Ishikawa (cell line): ENCODE data around the gene TRPM1.

Experiments used
- CEBPB ChIP-seq: IDR thresholded peaks from 2 replicates; pipeline ENCODE4 v1.6.1; 2012
- CREB1 ChIP-seq: IDR thresholded peaks from 2 replicates; pipeline ENCODE4 v1.6.1; 2012; ENCODE audit warnings: low read depth
- EGR1 ChIP-seq: IDR thresholded peaks from 2 replicates; pipeline ENCODE4 v1.6.1; 2012
- EP300 ChIP-seq: IDR thresholded peaks from 2 replicates; pipeline ENCODE4 v1.6.1; 2012; ENCODE audit warnings: borderline replicate concordance
- FOXM1 ChIP-seq: IDR thresholded peaks from 2 replicates; pipeline ENCODE4 v1.6.1; 2012; ENCODE audit warnings: low read depth, borderline replicate concordance
- MAX ChIP-seq: IDR thresholded peaks from 2 replicates; pipeline ENCODE4 v1.6.1; 2012
- NFIC ChIP-seq: IDR thresholded peaks from 2 replicates; pipeline ENCODE4 v1.6.1; 2012
- RAD21 ChIP-seq: IDR thresholded peaks from 2 replicates; pipeline ENCODE4 v1.6.1; 2012; ENCODE audit warnings: low read depth
- TAF1 ChIP-seq: IDR thresholded peaks from 2 replicates; pipeline ENCODE4 v1.6.1; 2012; ENCODE audit warnings: low read depth, mild to moderate bottlenecking
- TCF12 ChIP-seq: IDR thresholded peaks from 2 replicates; pipeline ENCODE4 v1.6.1; 2012; ENCODE audit warnings: low read depth
- TEAD4 ChIP-seq: IDR thresholded peaks from 2 replicates; pipeline ENCODE4 v1.6.1; 2012
- YY1 ChIP-seq: IDR thresholded peaks from 2 replicates; pipeline ENCODE4 v1.6.1; 2012; ENCODE audit warnings: low read depth
- ZBTB7A ChIP-seq: IDR thresholded peaks from 2 replicates; pipeline ENCODE4 v1.6.1; 2012; ENCODE audit warnings: low read depth
- TF ChIP-seq, protein P1 (sequence below): IDR thresholded peaks from 2 replicates; pipeline ENCODE4 v1.6.1; 2012; ENCODE audit warnings: low read depth, mild to moderate bottlenecking
- TF ChIP-seq, protein P2 (sequence below): IDR thresholded peaks from 2 replicates; pipeline ENCODE4 v1.6.1; 2012

Gene TRPM1

DNA sequence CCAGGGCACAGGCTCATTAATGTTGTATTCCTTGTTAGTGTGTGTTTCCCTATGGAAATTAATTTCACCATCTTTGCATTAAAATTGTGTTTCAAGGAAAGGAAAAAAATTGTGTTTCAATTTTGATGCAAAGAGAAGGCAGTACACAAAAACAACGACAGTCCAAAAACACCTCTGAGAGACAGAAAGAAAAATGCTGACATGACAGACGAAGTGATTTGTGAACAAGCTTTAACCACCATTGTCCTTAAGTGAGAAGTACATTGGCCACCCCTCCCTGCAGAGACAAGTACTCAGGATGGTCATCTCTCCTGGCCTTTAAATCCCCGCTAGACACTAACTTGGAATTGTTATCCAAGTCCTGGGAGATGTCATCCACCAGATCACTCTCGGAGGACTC, 59.9 kb downstream of the TRPM1 start:
- TF ChIP-seq MAX: no peak
- no peak for TF ChIP-seq EP300
- no peak for TF ChIP-seq YY1
- no peak for TF ChIP-seq RAD21

DNA sequence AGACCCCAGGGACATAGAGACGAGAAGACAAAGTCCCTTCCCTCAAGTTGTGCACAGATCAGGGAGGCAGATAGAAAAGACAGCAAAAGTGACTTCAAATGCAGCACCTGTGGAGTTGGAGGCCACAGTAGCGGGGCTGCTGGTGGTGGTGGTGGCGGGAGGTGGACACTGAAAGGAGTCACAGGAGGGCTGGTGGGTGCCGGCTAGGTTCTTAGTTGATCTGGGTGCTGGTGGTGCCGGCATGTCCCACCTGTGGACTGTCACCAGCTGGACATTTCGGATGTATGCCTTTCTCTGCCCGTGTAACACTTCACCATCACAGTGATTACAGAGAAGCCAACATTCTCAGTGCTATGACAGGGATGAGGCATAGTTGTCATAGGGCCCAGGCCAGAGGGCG, 60.9 kb downstream of the TRPM1 start:
- TF ChIP-seq TEAD4 (no peak), RAD21 (no peak), MAX (no peak), EGR1 (no peak)
- TF ChIP-seq, protein P1, sequence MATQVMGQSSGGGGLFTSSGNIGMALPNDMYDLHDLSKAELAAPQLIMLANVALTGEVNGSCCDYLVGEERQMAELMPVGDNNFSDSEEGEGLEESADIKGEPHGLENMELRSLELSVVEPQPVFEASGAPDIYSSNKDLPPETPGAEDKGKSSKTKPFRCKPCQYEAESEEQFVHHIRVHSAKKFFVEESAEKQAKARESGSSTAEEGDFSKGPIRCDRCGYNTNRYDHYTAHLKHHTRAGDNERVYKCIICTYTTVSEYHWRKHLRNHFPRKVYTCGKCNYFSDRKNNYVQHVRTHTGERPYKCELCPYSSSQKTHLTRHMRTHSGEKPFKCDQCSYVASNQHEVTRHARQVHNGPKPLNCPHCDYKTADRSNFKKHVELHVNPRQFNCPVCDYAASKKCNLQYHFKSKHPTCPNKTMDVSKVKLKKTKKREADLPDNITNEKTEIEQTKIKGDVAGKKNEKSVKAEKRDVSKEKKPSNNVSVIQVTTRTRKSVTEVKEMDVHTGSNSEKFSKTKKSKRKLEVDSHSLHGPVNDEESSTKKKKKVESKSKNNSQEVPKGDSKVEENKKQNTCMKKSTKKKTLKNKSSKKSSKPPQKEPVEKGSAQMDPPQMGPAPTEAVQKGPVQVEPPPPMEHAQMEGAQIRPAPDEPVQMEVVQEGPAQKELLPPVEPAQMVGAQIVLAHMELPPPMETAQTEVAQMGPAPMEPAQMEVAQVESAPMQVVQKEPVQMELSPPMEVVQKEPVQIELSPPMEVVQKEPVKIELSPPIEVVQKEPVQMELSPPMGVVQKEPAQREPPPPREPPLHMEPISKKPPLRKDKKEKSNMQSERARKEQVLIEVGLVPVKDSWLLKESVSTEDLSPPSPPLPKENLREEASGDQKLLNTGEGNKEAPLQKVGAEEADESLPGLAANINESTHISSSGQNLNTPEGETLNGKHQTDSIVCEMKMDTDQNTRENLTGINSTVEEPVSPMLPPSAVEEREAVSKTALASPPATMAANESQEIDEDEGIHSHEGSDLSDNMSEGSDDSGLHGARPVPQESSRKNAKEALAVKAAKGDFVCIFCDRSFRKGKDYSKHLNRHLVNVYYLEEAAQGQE: no peak

- TF ChIP-seq, protein P1: no peak
- no peak for TF ChIP-seq FOXM1
- TF ChIP-seq, protein P2, sequence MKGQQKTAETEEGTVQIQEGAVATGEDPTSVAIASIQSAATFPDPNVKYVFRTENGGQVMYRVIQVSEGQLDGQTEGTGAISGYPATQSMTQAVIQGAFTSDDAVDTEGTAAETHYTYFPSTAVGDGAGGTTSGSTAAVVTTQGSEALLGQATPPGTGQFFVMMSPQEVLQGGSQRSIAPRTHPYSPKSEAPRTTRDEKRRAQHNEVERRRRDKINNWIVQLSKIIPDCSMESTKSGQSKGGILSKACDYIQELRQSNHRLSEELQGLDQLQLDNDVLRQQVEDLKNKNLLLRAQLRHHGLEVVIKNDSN: no peak
- TF ChIP-seq MAX: no peak
- TF ChIP-seq CREB1: no peak
- no peak for TF ChIP-seq RAD21
- TF ChIP-seq EP300: no peak
- TF ChIP-seq TAF1: no peak
- TF ChIP-seq YY1: no peak
- no peak for TF ChIP-seq NFIC
- no peak for TF ChIP-seq EGR1
- TF ChIP-seq CEBPB: no peak
- no peak for TF ChIP-seq ZBTB7A
- TF ChIP-seq TEAD4: no peak
- no peak for TF ChIP-seq TCF12
Observed at GRCh38 chr15:31039961-31040360, 61.6 kb downstream of the TRPM1 start.

DNA sequence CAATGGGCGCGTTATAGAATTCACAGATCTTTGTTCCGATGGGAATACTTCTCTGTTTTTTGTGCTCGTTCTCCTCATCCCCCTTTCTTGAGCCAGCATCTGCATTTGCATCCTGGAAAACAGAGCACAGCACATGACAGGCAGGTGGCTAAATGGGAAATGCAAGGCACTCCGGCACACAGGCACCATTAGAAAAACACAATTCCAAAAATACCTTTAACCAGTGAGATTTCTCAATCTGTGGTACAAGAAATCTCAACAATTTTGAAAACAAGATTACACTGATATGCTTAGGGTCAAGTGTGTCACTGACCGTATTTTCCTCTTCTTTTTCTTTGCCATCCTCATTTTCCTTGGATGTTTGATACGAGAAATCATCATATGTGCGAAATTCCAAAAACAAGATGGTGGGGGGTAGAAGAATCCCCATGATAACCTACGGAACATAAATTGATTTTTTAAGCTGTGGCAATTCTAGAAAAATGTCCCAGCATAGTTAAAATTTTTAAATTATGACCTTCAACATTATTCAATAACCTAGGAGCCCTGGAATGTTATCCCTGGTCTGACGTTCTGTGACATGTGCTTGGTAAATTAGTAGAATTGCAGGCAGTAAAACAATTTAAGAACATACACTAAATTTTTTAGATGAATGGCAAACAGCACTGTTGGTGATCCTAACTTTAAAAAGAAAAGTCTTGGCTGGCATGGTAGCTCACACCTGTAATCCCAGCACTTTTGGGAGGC, 63.6 kb downstream of the TRPM1 start:
- TF ChIP-seq ZBTB7A: no peak
- no peak for TF ChIP-seq EP300
- TF ChIP-seq MAX: no peak
- TF ChIP-seq CEBPB: no peak
- no peak for TF ChIP-seq TEAD4
- no peak for TF ChIP-seq RAD21
- no peak for TF ChIP-seq YY1
- TF ChIP-seq, protein P2: no peak
- TF ChIP-seq, protein P1: no peak
- no peak for TF ChIP-seq CREB1
- no peak for TF ChIP-seq EGR1
- no peak for TF ChIP-seq NFIC
- TF ChIP-seq TCF12: no peak
- no peak for TF ChIP-seq FOXM1
- TF ChIP-seq TAF1: no peak
